ENCODE data around the gene ACER3. TPM values are rescaled to one million over a fixed set of nuclear protein-coding genes. Genes with fewer than 3 reads are reported as not detected.

The ACER3 gene
- total RNA-seq, 4 donors from 2014 or later, result 1.1 to 3.4 (median 2.6) TPM

DNA sequence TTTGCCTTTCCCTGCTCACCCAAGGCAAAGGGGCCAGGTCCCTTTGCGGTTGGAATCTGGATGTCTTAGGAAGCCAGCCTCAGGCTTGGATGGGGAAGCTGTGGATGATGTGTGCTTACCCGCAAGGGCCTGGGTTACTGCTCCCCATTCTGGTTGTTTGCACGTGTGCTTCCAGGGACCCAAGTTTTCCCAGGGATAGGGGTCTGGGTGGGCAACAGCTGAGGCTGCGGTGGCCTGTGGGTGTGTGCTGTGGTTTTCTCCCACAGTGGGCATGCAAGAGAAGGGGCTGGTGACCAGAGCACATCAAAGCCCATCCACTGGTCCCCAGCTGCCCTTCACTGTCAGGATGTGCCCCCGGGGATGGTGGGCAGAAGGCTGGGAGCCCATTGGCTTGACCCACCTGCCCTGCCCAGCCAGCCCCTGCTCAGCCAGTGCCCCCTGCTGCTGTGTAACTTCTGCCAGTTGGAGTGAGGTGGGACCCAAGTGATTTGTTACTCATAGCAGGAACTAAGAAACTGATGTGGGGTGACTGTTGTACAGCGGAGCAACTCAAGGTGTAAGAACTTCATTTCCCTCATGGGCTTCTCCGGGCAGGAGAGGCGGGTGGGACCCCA is 209.4 kb downstream of the ACER3 start:
- no peaks in the 10 kb centered on the region for H3K9me3 ChIP-seq
- ATAC-seq, result no peak
- no peak overlapping the region for H3K27ac ChIP-seq
- H3K36me3 ChIP-seq, result no peaks in the 10 kb centered on the region
- no peak for TF ChIP-seq POLR2A (IDR thresholded peaks at IDR 0.05)
- TF ChIP-seq, protein P1, sequence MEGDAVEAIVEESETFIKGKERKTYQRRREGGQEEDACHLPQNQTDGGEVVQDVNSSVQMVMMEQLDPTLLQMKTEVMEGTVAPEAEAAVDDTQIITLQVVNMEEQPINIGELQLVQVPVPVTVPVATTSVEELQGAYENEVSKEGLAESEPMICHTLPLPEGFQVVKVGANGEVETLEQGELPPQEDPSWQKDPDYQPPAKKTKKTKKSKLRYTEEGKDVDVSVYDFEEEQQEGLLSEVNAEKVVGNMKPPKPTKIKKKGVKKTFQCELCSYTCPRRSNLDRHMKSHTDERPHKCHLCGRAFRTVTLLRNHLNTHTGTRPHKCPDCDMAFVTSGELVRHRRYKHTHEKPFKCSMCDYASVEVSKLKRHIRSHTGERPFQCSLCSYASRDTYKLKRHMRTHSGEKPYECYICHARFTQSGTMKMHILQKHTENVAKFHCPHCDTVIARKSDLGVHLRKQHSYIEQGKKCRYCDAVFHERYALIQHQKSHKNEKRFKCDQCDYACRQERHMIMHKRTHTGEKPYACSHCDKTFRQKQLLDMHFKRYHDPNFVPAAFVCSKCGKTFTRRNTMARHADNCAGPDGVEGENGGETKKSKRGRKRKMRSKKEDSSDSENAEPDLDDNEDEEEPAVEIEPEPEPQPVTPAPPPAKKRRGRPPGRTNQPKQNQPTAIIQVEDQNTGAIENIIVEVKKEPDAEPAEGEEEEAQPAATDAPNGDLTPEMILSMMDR (IDR thresholded peaks at IDR 0.05 in 4 of 5, conservative IDR thresholded peaks at IDR 0.05 in 1 of 5), result no peak
- no peak overlapping the region for H3K4me3 ChIP-seq
- intact Hi-C loops (cut with DNase I; ENCODE audit: low total_unique reads), result loop anchor here (10.0 kb wide), 1 partner anchor 155 kb away; no protein-coding TSS in a partner anchor
- H3K4me1 ChIP-seq, result peaks cover 20 to 31% of the 10 kb centered on the region in 2 donors
- no peak for DNase-seq
- H3K27me3 ChIP-seq, result no peaks in the 10 kb centered on the region
- in situ Hi-C loops (cut with MboI; ENCODE audit: low sequenced_read_pairs in 4 of 4), result no loop called here

DNA sequence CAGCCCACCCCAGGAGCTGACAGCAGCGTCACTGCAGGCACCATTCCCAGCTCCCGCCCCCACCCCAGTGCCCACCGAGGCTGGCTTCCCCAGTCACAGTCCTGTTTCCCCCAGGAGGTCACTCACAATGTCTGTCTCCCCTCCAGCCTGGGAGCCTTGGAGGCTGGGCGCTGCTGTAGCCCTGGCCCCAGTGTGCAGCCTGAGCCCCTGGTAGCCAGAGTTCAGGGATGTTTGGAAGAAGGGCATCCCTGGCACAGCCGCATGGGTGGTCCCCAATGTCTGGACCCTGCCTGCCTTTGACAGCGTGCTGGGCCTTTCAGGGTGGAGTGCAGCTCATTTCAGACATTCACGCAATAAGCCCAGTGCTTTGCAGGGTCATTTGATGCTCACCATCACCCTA is 210.4 kb downstream of the ACER3 start:
- intact Hi-C loops (cut with DNase I; ENCODE audit: low total_unique reads) (loop anchor here (10.0 kb wide), 1 partner anchor 156 kb away; no protein-coding TSS in a partner anchor), in situ Hi-C loops (cut with MboI; ENCODE audit: low sequenced_read_pairs in 4 of 4) (no loop called here)
- Histone ChIP-seq H3K4me3 (no peak overlapping the region), H3K27me3 (no peaks in the 10 kb centered on the region), H3K9me3 (no peaks in the 10 kb centered on the region), H3K36me3 (no peaks in the 10 kb centered on the region), H3K27ac (no peak overlapping the region), H3K4me1 (peaks cover 20 to 29% of the 10 kb centered on the region in 2 donors)
- DNase-seq (no peak), ATAC-seq (no peak)
- TF ChIP-seq, protein P1 (IDR thresholded peaks at IDR 0.05 in 4 of 5, conservative IDR thresholded peaks at IDR 0.05 in 1 of 5), result no peak
- no peak for TF ChIP-seq POLR2A (IDR thresholded peaks at IDR 0.05)

DNA sequence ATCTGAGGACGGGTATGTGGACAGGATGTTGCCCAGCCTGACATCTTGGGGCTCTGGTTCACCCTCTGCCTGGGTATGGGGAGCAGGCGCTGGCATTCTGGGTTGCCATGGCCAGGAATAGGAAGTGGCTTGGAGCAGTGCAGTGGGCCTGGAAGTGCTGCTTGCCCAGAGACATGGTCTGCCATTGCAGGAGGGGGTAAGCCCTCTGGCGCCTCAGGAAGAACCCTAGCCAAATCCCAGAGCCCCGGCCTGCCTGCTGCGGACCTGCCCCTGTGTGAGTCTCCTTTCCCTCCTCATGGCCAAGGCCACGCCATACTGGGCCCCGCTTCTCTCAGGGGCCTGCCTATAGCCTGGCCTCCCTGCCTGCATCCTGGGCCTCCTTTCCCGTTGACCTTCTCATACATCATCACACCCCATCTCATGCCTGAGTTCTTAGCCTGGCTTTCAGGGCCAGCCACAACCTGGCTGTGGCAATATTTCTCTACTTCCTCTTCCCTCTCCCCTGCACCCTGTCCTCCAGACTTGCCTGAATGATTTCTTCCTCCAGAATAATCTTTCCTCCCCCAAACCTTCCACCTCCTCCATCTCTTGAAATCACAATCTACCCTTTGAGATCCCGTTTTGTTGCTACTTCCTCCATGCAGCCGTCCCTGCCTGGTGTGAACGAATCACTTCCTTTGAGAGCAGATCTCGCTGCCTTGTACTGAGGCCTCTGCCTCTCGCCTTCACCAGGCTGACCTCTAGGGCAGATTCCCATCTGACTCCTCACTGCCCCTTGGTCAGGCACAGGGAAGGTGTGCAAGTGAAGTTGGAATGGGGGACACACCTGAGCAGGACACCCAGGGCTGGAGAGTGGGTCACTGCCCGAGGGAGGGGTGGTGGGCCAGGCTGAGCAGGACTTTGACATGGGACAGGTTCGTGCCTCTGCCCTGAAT is 211.2 kb downstream of the ACER3 start:
- H3K27ac ChIP-seq, result peak overlapping the region in 2 of 4 donors; percentile 54 to 66
- no peaks in the 10 kb centered on the region for H3K9me3 ChIP-seq
- intact Hi-C loops (cut with DNase I; ENCODE audit: low total_unique reads), result loop anchor here (10.0 kb wide), 1 partner anchor 157 kb away; no protein-coding TSS in a partner anchor
- peaks cover 20 to 26% of the 10 kb centered on the region in 2 donors for H3K4me1 ChIP-seq
- no peaks in the 10 kb centered on the region for H3K36me3 ChIP-seq
- DNase-seq (peak in 1 of 2 donors; percentile 7), ATAC-seq (no peak)
- no peak for TF ChIP-seq POLR2A (IDR thresholded peaks at IDR 0.05)
- TF ChIP-seq, protein P1 (IDR thresholded peaks at IDR 0.05 in 4 of 5, conservative IDR thresholded peaks at IDR 0.05 in 1 of 5), result no peak
- in situ Hi-C loops (cut with MboI; ENCODE audit: low sequenced_read_pairs in 4 of 4), result no loop called here
- no peaks in the 10 kb centered on the region for H3K27me3 ChIP-seq
- H3K4me3 ChIP-seq, result no peak overlapping the region

DNA sequence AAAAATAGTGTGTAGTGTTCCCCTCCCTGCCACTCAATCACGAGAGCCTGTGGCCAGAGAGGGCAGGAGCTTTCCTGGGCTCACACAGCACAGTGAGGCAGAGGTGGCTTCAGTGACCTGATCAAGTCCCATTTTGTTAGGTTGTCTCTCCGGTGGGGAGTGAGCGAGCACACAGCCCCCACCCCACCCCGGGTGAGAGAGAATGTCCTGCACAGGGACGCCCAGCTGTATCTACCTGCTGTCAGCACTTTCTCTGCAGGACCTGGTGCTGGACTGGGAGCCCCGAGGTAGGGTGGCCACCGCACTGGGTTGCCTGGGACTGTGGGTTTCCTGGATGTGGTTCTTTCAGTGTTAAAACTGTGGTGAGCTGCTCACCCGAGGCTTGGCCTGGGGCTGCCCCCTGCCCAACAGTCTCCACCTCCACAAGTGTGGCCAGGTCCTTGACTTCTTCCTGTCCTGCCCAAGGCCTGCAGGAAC is 212.2 kb downstream of the ACER3 start:
- Histone ChIP-seq H3K36me3 (no peaks in the 10 kb centered on the region), H3K4me3 (no peak overlapping the region), H3K27ac (peak overlapping the region; percentile 54 to 73 (median 66)), H3K27me3 (no peaks in the 10 kb centered on the region), H3K9me3 (no peaks in the 10 kb centered on the region), H3K4me1 (peaks cover 13 to 16% of the 10 kb centered on the region in 2 donors)
- intact Hi-C loops (cut with DNase I; ENCODE audit: low total_unique reads), result loop anchor here (10.0 kb wide), 1 partner anchor 158 kb away; no protein-coding TSS in a partner anchor
- DNase-seq (no peak), ATAC-seq (peak in 1 of 2 donors; percentile 3)
- TF ChIP-seq, protein P1 (IDR thresholded peaks at IDR 0.05 in 4 of 5, conservative IDR thresholded peaks at IDR 0.05 in 1 of 5), result no peak
- no peak for TF ChIP-seq POLR2A (IDR thresholded peaks at IDR 0.05)
- in situ Hi-C loops (cut with MboI; ENCODE audit: low sequenced_read_pairs in 4 of 4), result no loop called here
